Caco-2 (cell line): ENCODE measurements around the gene COL4A6. TPM values are rescaled to one million over a fixed set of nuclear protein-coding genes. Genes with fewer than 3 reads are reported as not detected.

Experiments used
- BruUV-seq: library from RNA; stranded (reverse); fragments of 400-500 nt; replicated peaks from 2 replicates; lab custom pipeline; 2021; lab: Mats Ljungman, UMichigan
- CTCF ChIA-PET: fragments of 300-600 bp; sonication (Branson Sonifier 250); formaldehyde crosslinking; loops from one replicate; lab custom pipeline; 2022; ENCODE audit warnings: antibody characterized with exemption; lab: Charles Lee
- POLR2A ChIA-PET: fragments of 300-600 bp; sonication (Branson Sonifier 250); formaldehyde crosslinking; loops from one replicate; lab custom pipeline; 2022; ENCODE audit warnings: antibody characterized with exemption; lab: Charles Lee
- DNase-seq, 2 experiments: peaks; one replicate each; pipeline versions ENCODE4 v3.0.0 to v3.0.0-alpha.2; 2020 to 2022
- H3K27me3 ChIP-seq: replicated peaks from 2 replicates; pipeline ENCODE4 v1.6.0; 2011; ENCODE audit warnings: low read length; ENCODE audit not compliant: control insufficient read depth, insufficient read depth
- H3K36me3 ChIP-seq: 2 replicates; pipeline ENCODE4 v1.5.1; 2011; ENCODE audit warnings: low read length; ENCODE audit not compliant: control insufficient read depth, insufficient read depth
- H3K4me1 ChIP-seq: fragments of 250-450 bp; sonication (Bioruptor Pico); 2 replicates; pipeline ENCODE4 v1.5.1; 2020; ENCODE audit warnings: mild to moderate bottlenecking
- H3K4me3 ChIP-seq: 2 replicates; pipeline ENCODE4 v1.5.1; 2011; ENCODE audit warnings: low read depth, mild to moderate bottlenecking, control low read depth, low read length
- H3K9me3 ChIP-seq: fragments of 250-450 bp; sonication (Bioruptor Pico); 2 replicates; pipeline ENCODE4 v1.5.1; 2020; ENCODE audit warnings: mild to moderate bottlenecking, moderate library complexity
- H3K27ac Mint-ChIP-seq: one replicate; pipeline ENCODE4 v1.8.0; 2022; ENCODE audit warnings: mixed read lengths; ENCODE audit not compliant: unreplicated experiment
- H3K27me3 Mint-ChIP-seq: one replicate; pipeline ENCODE4 v1.8.0; 2022; ENCODE audit warnings: mixed read lengths; ENCODE audit not compliant: insufficient read depth, unreplicated experiment
- H3K36me3 Mint-ChIP-seq: one replicate; pipeline ENCODE4 v1.8.0; 2022; ENCODE audit warnings: mild to moderate bottlenecking, mixed read lengths; ENCODE audit not compliant: insufficient read depth, unreplicated experiment
- H3K4me1 Mint-ChIP-seq: one replicate; pipeline ENCODE4 v1.8.0; 2022; ENCODE audit warnings: low read depth, mixed read lengths; ENCODE audit not compliant: unreplicated experiment
- H3K4me3 Mint-ChIP-seq: one replicate; pipeline ENCODE4 v1.8.0; 2022; ENCODE audit warnings: mild to moderate bottlenecking, moderate library complexity, mixed read lengths; ENCODE audit not compliant: unreplicated experiment
- H3K9me3 Mint-ChIP-seq: one replicate; pipeline ENCODE4 v1.8.0; 2022; ENCODE audit warnings: mixed read lengths; ENCODE audit not compliant: unreplicated experiment
- intact Hi-C: fragments of 100-400 bp; cut with micrococcal nuclease; formaldehyde crosslinking; loops from one replicate; pipeline ENCODE4 v1.10.0; 2022; ENCODE audit not compliant: unreplicated experiment
- total RNA-seq: library from RNA; stranded (reverse); gene quantifications from 2 replicates; pipeline ENCODE4 v1.2.3, GENCODE V29; 2022
- TF ChIP-seq, protein P1 (sequence below), 2 experiments: fragments of 200-600 bp in 1 of 2; IDR thresholded peaks; 1 replicate in 1 of 2; 2 replicates in 1 of 2; pipeline versions ENCODE4 v1.5.1 to v1.8.0; 2011 to 2022; ENCODE audit warnings: antibody characterized with exemption in 1 of 2, control low read depth in 1 of 2, inconsistent platforms in 1 of 2, low read depth in 1 of 2, low read length in 1 of 2, mild to moderate bottlenecking in 1 of 2, moderate library complexity in 1 of 2; ENCODE audit not compliant: insufficient read depth in 1 of 2, severe bottlenecking in 1 of 2, unreplicated experiment in 1 of 2

COL4A6 gene
- total RNA-seq, 1 experiment from 2014 or later = 16.0 TPM

DNA sequence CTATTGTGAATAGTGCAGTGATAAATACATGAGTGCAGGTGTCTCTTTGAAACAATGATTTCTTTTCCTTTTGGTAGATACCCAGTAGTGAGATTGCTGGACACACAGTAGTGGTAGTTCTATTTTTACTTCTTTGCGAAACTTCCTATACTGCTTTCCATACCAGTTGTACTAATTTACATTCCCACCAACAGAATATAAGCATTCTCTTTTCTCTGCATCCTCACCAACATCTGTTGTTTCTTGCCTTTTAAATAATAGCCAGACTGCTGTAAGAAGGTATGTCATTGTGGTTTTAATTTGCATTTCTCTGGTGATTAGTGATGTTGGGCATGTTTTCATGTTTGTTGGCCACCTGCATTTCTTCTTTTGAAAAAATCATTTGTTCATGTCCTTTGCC lies 105.9 kb downstream of the COL4A6 start:
- H3K27me3 ChIP-seq = no peaks in the 10 kb centered on the region
- Mint-ChIP-seq H3K27ac (no peak overlapping the region), H3K4me3 (no peak overlapping the region), H3K36me3 (no peaks in the 10 kb centered on the region), H3K4me1 (no peaks in the 10 kb centered on the region), H3K27me3 (no peaks in the 10 kb centered on the region), H3K9me3 (no peaks in the 10 kb centered on the region)
- no peaks in the 10 kb centered on the region for H3K36me3 ChIP-seq
- CTCF ChIA-PET = no interaction called here
- H3K9me3 ChIP-seq = no peaks in the 10 kb centered on the region
- intact Hi-C loops = no loop called here
- TF ChIP-seq, protein P1, sequence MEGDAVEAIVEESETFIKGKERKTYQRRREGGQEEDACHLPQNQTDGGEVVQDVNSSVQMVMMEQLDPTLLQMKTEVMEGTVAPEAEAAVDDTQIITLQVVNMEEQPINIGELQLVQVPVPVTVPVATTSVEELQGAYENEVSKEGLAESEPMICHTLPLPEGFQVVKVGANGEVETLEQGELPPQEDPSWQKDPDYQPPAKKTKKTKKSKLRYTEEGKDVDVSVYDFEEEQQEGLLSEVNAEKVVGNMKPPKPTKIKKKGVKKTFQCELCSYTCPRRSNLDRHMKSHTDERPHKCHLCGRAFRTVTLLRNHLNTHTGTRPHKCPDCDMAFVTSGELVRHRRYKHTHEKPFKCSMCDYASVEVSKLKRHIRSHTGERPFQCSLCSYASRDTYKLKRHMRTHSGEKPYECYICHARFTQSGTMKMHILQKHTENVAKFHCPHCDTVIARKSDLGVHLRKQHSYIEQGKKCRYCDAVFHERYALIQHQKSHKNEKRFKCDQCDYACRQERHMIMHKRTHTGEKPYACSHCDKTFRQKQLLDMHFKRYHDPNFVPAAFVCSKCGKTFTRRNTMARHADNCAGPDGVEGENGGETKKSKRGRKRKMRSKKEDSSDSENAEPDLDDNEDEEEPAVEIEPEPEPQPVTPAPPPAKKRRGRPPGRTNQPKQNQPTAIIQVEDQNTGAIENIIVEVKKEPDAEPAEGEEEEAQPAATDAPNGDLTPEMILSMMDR (IDR thresholded peaks at IDR 0.05; ENCODE audit: insufficient read depth in 1 of 2, low read depth in 1 of 2, low read length in 1 of 2, severe bottlenecking in 1 of 2, unreplicated experiment in 1 of 2) = no peak
- POLR2A ChIA-PET = no interaction called here
- BruUV-seq = no TSS peak
- 0 out of 2 replicates have a peak, but pooled peaks cover 6% of the 10 kb centered on the region for H3K4me1 ChIP-seq
- no peak for DNase-seq
- H3K4me3 ChIP-seq = no peak overlapping the region

DNA sequence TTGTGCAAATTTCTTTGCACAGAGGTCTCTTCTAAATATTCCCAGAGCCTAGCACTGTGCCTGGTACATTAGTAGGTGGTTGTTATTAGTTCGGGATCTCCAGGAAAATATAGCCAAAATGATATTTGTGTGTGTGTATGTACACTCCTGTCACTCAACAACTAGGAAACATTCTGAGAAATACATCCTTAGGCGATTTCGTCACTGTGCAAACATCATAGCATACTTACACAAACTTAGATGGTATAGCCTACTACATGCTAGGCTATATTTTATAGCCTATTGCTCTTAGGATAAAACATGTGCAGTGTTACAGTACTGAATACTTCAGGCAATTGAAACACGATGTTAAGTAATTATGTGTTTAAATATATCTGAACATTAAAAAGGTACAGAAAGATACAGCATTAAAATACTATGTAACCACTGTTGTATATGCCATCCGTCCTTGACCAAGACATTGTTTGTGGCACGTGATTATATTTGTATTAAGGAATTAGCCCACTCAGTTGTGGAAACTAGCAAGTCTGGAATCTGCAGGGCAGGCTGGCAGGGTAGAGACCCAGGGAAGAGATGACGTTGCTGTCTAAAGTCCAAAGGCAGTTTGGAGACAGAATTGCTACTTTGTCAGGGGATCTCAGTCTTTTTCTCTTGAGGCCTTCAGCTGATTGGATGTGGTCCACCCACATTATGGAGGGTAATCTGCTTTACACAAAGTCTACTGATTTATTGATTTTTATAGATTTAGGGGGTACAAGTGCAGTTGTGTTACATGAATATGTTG lies 106.9 kb downstream of the COL4A6 start:
- Histone ChIP-seq H3K9me3 (no peaks in the 10 kb centered on the region), H3K27me3 (no peaks in the 10 kb centered on the region), H3K4me3 (no peak overlapping the region), H3K4me1 (0 out of 2 replicates have a peak, but pooled peaks cover 6% of the 10 kb centered on the region), H3K36me3 (no peaks in the 10 kb centered on the region)
- Mint-ChIP-seq H3K4me3 (no peak overlapping the region), H3K4me1 (no peaks in the 10 kb centered on the region), H3K27ac (no peak overlapping the region), H3K36me3 (no peaks in the 10 kb centered on the region), H3K27me3 (no peaks in the 10 kb centered on the region), H3K9me3 (no peaks in the 10 kb centered on the region)
- ChIA-PET POLR2A (no interaction called here), CTCF (no interaction called here)
- TF ChIP-seq, protein P1 (IDR thresholded peaks at IDR 0.05; ENCODE audit: insufficient read depth in 1 of 2, low read depth in 1 of 2, low read length in 1 of 2, severe bottlenecking in 1 of 2, unreplicated experiment in 1 of 2) = no peak
- no TSS peak for BruUV-seq
- no peak for DNase-seq
- intact Hi-C loops = no loop called here

- H3K4me3 Mint-ChIP-seq = no peak overlapping the region
- H3K4me3 ChIP-seq = no peak overlapping the region
- no peak for DNase-seq
- ChIA-PET CTCF (no interaction called here), POLR2A (no interaction called here)
- no peaks in the 10 kb centered on the region for H3K4me1 ChIP-seq
- H3K36me3 Mint-ChIP-seq = peaks cover 5% of the 10 kb centered on the region
- no TSS peak for BruUV-seq
- no peak overlapping the region for H3K27ac Mint-ChIP-seq
- H3K27me3 ChIP-seq = no peaks in the 10 kb centered on the region
- no peaks in the 10 kb centered on the region for H3K36me3 ChIP-seq
- H3K4me1 Mint-ChIP-seq = peaks cover 9% of the 10 kb centered on the region
- H3K9me3 ChIP-seq = no peaks in the 10 kb centered on the region
- peaks cover 15% of the 10 kb centered on the region for H3K9me3 Mint-ChIP-seq
- H3K27me3 Mint-ChIP-seq = no peaks in the 10 kb centered on the region
- TF ChIP-seq, protein P1 (IDR thresholded peaks at IDR 0.05; ENCODE audit: insufficient read depth in 1 of 2, low read depth in 1 of 2, low read length in 1 of 2, severe bottlenecking in 1 of 2, unreplicated experiment in 1 of 2) = no peak
- intact Hi-C loops = no loop called here
These were observed 114.5 kb downstream of the COL4A6 start for GRCh38 chrX:108323751-108324150.
